Tibial nerve (tissue), 3 donors: ENCODE data around the gene FAM171A1.

Experiments
- POLR2A ChIP-seq, 2 donors: fragments of 450-650 bp; IDR thresholded peaks; one replicate each; pipeline ENCODE4 v1.6.1; 2017; ENCODE audit warnings: antibody characterized with exemption in 2 of 2, mild to moderate bottlenecking in 2 of 2, moderate library complexity in 2 of 2
- TF ChIP-seq, protein P1 (sequence below), 5 experiments: fragments of 200-600 bp in 3 of 5; fragments of 450-650 bp in 2 of 5; sonication (generic) in 3 of 5; IDR thresholded peaks; one replicate each; pipeline ENCODE4 v1.5.1; 2016 to 2019; ENCODE audit warnings: antibody characterized with exemption in 5 of 5, mild to moderate bottlenecking in 3 of 5, moderate library complexity in 2 of 5

DNA sequence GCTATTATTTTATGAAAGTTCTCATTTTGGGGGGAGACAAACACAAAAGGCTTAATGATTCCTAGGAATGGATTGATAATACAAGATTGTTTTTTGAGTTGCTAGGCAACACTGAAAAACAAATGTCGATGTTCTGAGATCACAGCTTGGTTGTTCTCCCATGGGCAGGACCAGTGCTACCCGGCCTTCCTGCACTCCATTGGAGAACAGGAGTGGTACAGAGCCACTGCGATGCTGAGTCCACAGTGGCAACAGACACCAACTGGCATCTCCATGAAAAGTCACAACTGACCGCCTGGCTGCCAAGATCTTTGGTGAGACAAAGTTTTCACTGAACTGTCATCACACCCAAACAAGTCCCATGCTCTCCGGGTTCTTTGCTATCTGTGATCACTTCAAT is 133.7 kb downstream of the FAM171A1 start:
- TF ChIP-seq, protein P1, sequence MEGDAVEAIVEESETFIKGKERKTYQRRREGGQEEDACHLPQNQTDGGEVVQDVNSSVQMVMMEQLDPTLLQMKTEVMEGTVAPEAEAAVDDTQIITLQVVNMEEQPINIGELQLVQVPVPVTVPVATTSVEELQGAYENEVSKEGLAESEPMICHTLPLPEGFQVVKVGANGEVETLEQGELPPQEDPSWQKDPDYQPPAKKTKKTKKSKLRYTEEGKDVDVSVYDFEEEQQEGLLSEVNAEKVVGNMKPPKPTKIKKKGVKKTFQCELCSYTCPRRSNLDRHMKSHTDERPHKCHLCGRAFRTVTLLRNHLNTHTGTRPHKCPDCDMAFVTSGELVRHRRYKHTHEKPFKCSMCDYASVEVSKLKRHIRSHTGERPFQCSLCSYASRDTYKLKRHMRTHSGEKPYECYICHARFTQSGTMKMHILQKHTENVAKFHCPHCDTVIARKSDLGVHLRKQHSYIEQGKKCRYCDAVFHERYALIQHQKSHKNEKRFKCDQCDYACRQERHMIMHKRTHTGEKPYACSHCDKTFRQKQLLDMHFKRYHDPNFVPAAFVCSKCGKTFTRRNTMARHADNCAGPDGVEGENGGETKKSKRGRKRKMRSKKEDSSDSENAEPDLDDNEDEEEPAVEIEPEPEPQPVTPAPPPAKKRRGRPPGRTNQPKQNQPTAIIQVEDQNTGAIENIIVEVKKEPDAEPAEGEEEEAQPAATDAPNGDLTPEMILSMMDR (IDR thresholded peaks at IDR 0.05) = no peak
- no peak for TF ChIP-seq POLR2A (IDR thresholded peaks at IDR 0.05)
